HEK293T (cell line): ENCODE results near the gene PLB1.

Experiments
- BHLHE40 ChIP-seq: fragments of 450-650 bp; IDR thresholded peaks from 2 replicates; pipeline ENCODE4 v1.6.1; 2016; ENCODE audit warnings: mild to moderate bottlenecking, moderate library complexity, borderline replicate concordance
- CTBP1 ChIP-seq: fragments of 450-650 bp; IDR thresholded peaks from 2 replicates; pipeline ENCODE4 v1.6.1; 2016; ENCODE audit warnings: borderline replicate concordance

- no peak for TF ChIP-seq BHLHE40
- no peak for TF ChIP-seq CTBP1
Observed at GRCh38 chr2:28680657-28681056, 184.8 kb downstream of the PLB1 start.
